Keratinocyte (primary cell): Measurements from ENCODE around the gene SLC38A1. TPM values are rescaled to one million over a fixed set of nuclear protein-coding genes. Genes with fewer than 3 reads are reported as not detected.

Source experiments
- DNase-seq: peaks from one replicate; pipeline ENCODE4 v3.0.0-alpha.2; 2011; ENCODE audit warnings: low read depth, missing footprints, low spot score
- FAIRE-seq: peaks from 2 replicates; lab custom pipeline; 2011; peaks lifted over from hg19 to GRCh38; lab: Jason Lieb, UNC
- H2AFZ ChIP-seq: 2 replicates; pipeline ENCODE4 v1.6.0; 2012; ENCODE audit warnings: low read length, control low read depth, inconsistent platforms; ENCODE audit not compliant: control insufficient read depth
- H3K27ac ChIP-seq: 2 replicates; pipeline ENCODE4 v1.5.1; 2011; ENCODE audit warnings: low read length; ENCODE audit not compliant: control insufficient read depth, insufficient read depth
- H3K27me3 ChIP-seq: 3 replicates; pipeline ENCODE4 v1.6.0; 2011; ENCODE audit warnings: low read length; ENCODE audit not compliant: control insufficient read depth, insufficient read depth; ENCODE audit errors: extremely low read depth
- H3K36me3 ChIP-seq, 2 experiments: 2 replicates in 1 of 2; 3 replicates in 1 of 2; pipeline ENCODE4 v1.5.1; 2011; ENCODE audit warnings: low read length in 2 of 2, mild to moderate bottlenecking in 1 of 2; ENCODE audit not compliant: control insufficient read depth in 2 of 2, insufficient read depth in 2 of 2; ENCODE audit errors: extremely low read depth in 1 of 2
- H3K4me1 ChIP-seq: 3 replicates; pipeline ENCODE4 v1.5.1; 2011; ENCODE audit warnings: low read length; ENCODE audit not compliant: control insufficient read depth, insufficient read depth; ENCODE audit errors: extremely low read depth
- H3K4me2 ChIP-seq: 3 replicates; pipeline ENCODE4 v1.6.0; 2011; ENCODE audit warnings: low read depth, low read length; ENCODE audit not compliant: control insufficient read depth, insufficient read depth; ENCODE audit errors: extremely low read depth
- H3K4me3 ChIP-seq, 3 experiments: fragments of 200-600 bp in 1 of 3; sonication (generic) in 1 of 3; 2 replicates in 2 of 3; 3 replicates in 1 of 3; pipeline ENCODE4 v1.5.1; 2011 to 2016; ENCODE audit warnings: low read length in 3 of 3, mild to moderate bottlenecking in 3 of 3, control low read depth in 2 of 3, inconsistent platforms in 1 of 3, low read depth in 1 of 3, mixed read lengths in 1 of 3, mixed run types in 1 of 3, moderate library complexity in 1 of 3; ENCODE audit not compliant: control insufficient read depth in 2 of 3, insufficient read depth in 2 of 3; ENCODE audit errors: extremely low read depth in 1 of 3
- H3K79me2 ChIP-seq: 2 replicates; pipeline ENCODE4 v1.6.0; 2012; ENCODE audit warnings: low read length; ENCODE audit not compliant: control insufficient read depth, insufficient read depth
- H3K9ac ChIP-seq: 3 replicates; pipeline ENCODE4 v1.6.0; 2011; ENCODE audit warnings: low read length; ENCODE audit not compliant: control insufficient read depth, insufficient read depth; ENCODE audit errors: extremely low read depth
- H3K9me1 ChIP-seq: 3 replicates; pipeline ENCODE4 v1.6.0; 2011; ENCODE audit warnings: low read length; ENCODE audit not compliant: control insufficient read depth, insufficient read depth; ENCODE audit errors: extremely low read depth
- H3K9me3 ChIP-seq: 2 replicates; pipeline ENCODE4 v1.5.1; 2012; ENCODE audit warnings: low read depth, low read length; ENCODE audit not compliant: control insufficient read depth
- H4K20me1 ChIP-seq: 3 replicates; pipeline ENCODE4 v1.6.0; 2011; ENCODE audit warnings: low read length; ENCODE audit not compliant: control insufficient read depth, insufficient read depth; ENCODE audit errors: extremely low read depth
- EZH2 ChIP-seq: IDR thresholded peaks from one replicate; pipeline ENCODE4 v1.6.1; 2012; ENCODE audit warnings: inconsistent platforms, mild to moderate bottlenecking, low read length, moderate library complexity
- dilution Hi-C: fragments of 300-500 bp; cut with MboI; formaldehyde crosslinking; loops from one replicate; pipeline ENCODE4 v1.7.0; 2020; ENCODE audit warnings: low sequenced_read_pairs; ENCODE audit not compliant: extremely low pct_ligation_motif_present
- polyA plus RNA-seq, 5 experiments: library from polyadenylated mRNA; depleted of rRNA in 3 of 5; stranded (reverse) in 3 of 5; stranded (forward) in 1 of 5; unstranded in 1 of 5; fragments of >200 nt; gene quantifications; 1 replicate in 1 of 5; 2 replicates in 3 of 5; 3 replicates in 1 of 5; pipeline versions ENCODE4 v1.2.1 to v1.2.3, GENCODE V29; 2011 to 2012; ENCODE audit warnings: missing spikeins in 2 of 5, low read depth in 1 of 5, low replicate concordance in 1 of 5
- TF ChIP-seq, protein P1 (sequence below), 3 experiments: IDR thresholded peaks in 1 of 3; conservative IDR thresholded peaks in 1 of 3; optimal IDR thresholded peaks in 1 of 3; 2 replicates in 2 of 3; 3 replicates in 1 of 3; pipeline versions ENCODE3 to v1.5.1; 2011; ENCODE audit warnings: low read length in 3 of 3, mild to moderate bottlenecking in 3 of 3, moderate library complexity in 2 of 3, control low read depth in 1 of 3, inconsistent platforms in 1 of 3; ENCODE audit not compliant: insufficient read depth in 2 of 3; ENCODE audit errors: extremely low read depth in 1 of 3

SLC38A1 gene
- polyA plus RNA-seq, 1 donor (not counting 4 experiments of a cell fraction or from before 2014, with no cell fraction given): 134 TPM

DNA sequence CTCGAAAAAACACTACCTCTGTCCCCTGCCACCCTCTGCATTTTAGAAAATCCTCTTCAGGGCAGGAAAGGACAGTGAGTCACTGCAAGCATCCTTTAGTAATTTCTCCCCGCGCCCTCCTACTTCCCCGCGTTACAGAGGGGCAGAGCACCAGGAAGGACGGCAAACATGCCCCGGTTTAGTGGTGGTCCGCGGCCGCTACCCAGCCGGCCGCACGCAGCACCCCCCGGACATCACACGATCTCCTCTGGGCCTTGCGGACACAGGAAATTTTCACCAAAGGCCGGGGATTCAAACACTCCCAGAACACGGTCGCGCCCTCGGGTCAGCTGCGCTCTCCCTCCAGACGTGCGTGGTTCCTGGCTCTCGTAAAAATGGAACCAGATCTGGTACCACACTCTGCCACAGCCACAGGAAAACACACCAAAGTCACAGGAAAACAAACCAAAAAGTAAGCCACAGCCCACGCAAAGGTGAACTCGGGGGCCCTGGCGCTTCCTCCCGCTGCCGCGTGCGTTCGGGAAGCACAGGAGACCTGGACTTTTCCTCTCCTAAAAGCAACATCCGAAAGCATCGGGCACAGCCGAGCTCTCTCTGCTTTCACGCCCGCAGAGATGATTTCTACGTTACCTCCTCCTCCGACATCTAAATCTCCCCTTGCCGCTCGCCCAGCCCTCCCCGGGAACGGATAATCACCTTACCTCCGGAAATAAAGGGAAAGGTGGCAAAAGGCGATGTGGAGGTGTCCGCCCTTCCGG, 839 bp downstream of the SLC38A1 start:
- DNase-seq (no peak), FAIRE-seq (no peak)
- peak overlapping the region; percentile 83 for H3K4me2 ChIP-seq
- H3K9me1 ChIP-seq: peaks cover 2% of the 10 kb centered on the region
- H3K36me3 ChIP-seq: peaks cover 0 to 6% of the 10 kb centered on the region in 2 experiments
- H3K79me2 ChIP-seq: peaks cover 54% of the 10 kb centered on the region
- TF ChIP-seq EZH2: no peak
- TF ChIP-seq, protein P1, sequence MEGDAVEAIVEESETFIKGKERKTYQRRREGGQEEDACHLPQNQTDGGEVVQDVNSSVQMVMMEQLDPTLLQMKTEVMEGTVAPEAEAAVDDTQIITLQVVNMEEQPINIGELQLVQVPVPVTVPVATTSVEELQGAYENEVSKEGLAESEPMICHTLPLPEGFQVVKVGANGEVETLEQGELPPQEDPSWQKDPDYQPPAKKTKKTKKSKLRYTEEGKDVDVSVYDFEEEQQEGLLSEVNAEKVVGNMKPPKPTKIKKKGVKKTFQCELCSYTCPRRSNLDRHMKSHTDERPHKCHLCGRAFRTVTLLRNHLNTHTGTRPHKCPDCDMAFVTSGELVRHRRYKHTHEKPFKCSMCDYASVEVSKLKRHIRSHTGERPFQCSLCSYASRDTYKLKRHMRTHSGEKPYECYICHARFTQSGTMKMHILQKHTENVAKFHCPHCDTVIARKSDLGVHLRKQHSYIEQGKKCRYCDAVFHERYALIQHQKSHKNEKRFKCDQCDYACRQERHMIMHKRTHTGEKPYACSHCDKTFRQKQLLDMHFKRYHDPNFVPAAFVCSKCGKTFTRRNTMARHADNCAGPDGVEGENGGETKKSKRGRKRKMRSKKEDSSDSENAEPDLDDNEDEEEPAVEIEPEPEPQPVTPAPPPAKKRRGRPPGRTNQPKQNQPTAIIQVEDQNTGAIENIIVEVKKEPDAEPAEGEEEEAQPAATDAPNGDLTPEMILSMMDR (optimal IDR thresholded peaks at IDR 0.05 in 1 of 3, IDR thresholded peaks at IDR 0.05 in 1 of 3, conservative IDR thresholded peaks at IDR 0.05 in 1 of 3; ENCODE audit: extremely low read depth in 1 of 3, insufficient read depth in 2 of 3, low read length in 3 of 3): no peak
- H2AFZ ChIP-seq: no peak overlapping the region
- peaks cover 44% of the 10 kb centered on the region for H3K4me1 ChIP-seq
- H3K9ac ChIP-seq: peak overlapping the region; percentile 91
- H3K9me3 ChIP-seq: no peaks in the 10 kb centered on the region
- dilution Hi-C loops: no loop called here
- peak overlapping the region; percentile 97 for H3K27ac ChIP-seq
- H4K20me1 ChIP-seq: peaks cover 17% of the 10 kb centered on the region
- no peaks in the 10 kb centered on the region for H3K27me3 ChIP-seq
- H3K4me3 ChIP-seq: peak overlapping the region; percentile 78 to 88 (median 86)

DNA sequence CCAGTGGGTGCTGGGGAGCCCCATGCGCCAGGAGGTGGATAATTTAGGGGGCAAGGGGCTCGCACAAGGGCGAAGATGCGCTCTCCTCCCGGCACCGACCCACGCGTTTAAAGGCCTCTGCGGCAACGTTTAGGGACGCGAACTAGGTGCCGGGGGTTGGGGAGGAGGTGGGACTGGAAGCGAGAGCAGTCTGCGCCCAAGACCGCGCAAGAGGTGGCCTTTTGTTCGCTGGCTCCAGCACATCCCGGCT, 1.3 kb downstream of the SLC38A1 start:
- H3K79me2 ChIP-seq: peaks cover 59% of the 10 kb centered on the region

More for the DNA sequence above, 1.3 kb downstream of the SLC38A1 start:
- dilution Hi-C loops: no loop called here
- Histone ChIP-seq H3K9ac (peak overlapping the region; percentile 91), H3K4me2 (peak overlapping the region; percentile 83), H3K9me3 (no peaks in the 10 kb centered on the region), H3K9me1 (peaks cover 2% of the 10 kb centered on the region), H3K36me3 (peaks cover 0 to 6% of the 10 kb centered on the region in 2 experiments), H3K27ac (peak overlapping the region; percentile 97), H2AFZ (no peak overlapping the region), H3K4me1 (peaks cover 45% of the 10 kb centered on the region), H3K4me3 (peak overlapping the region; percentile 78 to 88 (median 86)), H4K20me1 (peaks cover 20% of the 10 kb centered on the region), H3K27me3 (no peaks in the 10 kb centered on the region)
- FAIRE-seq: no peak
- no peak for DNase-seq
- no peak for TF ChIP-seq EZH2
- TF ChIP-seq, protein P1 (optimal IDR thresholded peaks at IDR 0.05 in 1 of 3, IDR thresholded peaks at IDR 0.05 in 1 of 3, conservative IDR thresholded peaks at IDR 0.05 in 1 of 3; ENCODE audit: extremely low read depth in 1 of 3, insufficient read depth in 2 of 3, low read length in 3 of 3): no peak
